Neural cell (in vitro differentiated cells): Measurements from ENCODE around the gene LNX1. TPM values are rescaled to one million over a fixed set of nuclear protein-coding genes. Genes with fewer than 3 reads are reported as not detected.

Experiments used
- H2AFZ ChIP-seq: fragments of 200-600, 300-800 bp; sonication (generic), shearing (Covaris generic); 2 replicates; pipeline ENCODE4 v1.6.0; 2014; ENCODE audit warnings: low read depth, mild to moderate bottlenecking, antibody characterized with exemption, low read length, moderate library complexity
- H3F3A ChIP-seq: fragments of 200-600 bp; shearing (Covaris generic); 2 replicates; pipeline ENCODE4 v1.6.1; 2016; ENCODE audit warnings: mild to moderate bottlenecking, moderate library complexity, mixed read lengths, antibody characterized with exemption, low read length; ENCODE audit not compliant: insufficient read depth, poor library complexity, severe bottlenecking
- H3K27ac ChIP-seq: fragments of 200-600, 300-800 bp; sonication (generic), shearing (Covaris generic); 2 replicates; pipeline ENCODE4 v1.5.1; 2014; ENCODE audit warnings: mild to moderate bottlenecking, low read length, moderate library complexity
- H3K27me3 ChIP-seq: fragments of 300-800, 200-600 bp; sonication (generic), shearing (Covaris generic); 2 replicates; pipeline ENCODE4 v1.6.0; 2014; ENCODE audit warnings: mild to moderate bottlenecking, low read depth, low read length, moderate library complexity; ENCODE audit not compliant: insufficient read depth
- H3K36me3 ChIP-seq: fragments of 300-800, 200-600 bp; sonication (generic), shearing (Covaris generic); 2 replicates; pipeline ENCODE4 v1.5.1; 2014; ENCODE audit warnings: mild to moderate bottlenecking, antibody characterized with exemption, low read length, moderate library complexity; ENCODE audit not compliant: insufficient read depth
- H3K4me2 ChIP-seq: fragments of 300-800, 200-600 bp; sonication (generic), shearing (Covaris generic); 2 replicates; pipeline ENCODE4 v1.6.0; 2014; ENCODE audit warnings: mild to moderate bottlenecking, low read length
- H3K4me3 ChIP-seq: fragments of 300-800, 200-600 bp; sonication (generic), shearing (Covaris generic); 2 replicates; pipeline ENCODE4 v1.5.1; 2014; ENCODE audit warnings: mild to moderate bottlenecking, low read length, moderate library complexity
- H3K79me2 ChIP-seq: fragments of 200-600 bp; shearing (Covaris generic); replicated peaks from 2 replicates; pipeline ENCODE4 v1.6.0; 2014; ENCODE audit warnings: mild to moderate bottlenecking, low read length, moderate library complexity; ENCODE audit not compliant: insufficient read depth
- H3K9ac ChIP-seq: fragments of 300-800, 200-600 bp; sonication (generic), shearing (Covaris generic); 2 replicates; pipeline ENCODE4 v1.6.1; 2016; ENCODE audit warnings: mild to moderate bottlenecking, low read length, mixed read lengths
- H3K9me2 ChIP-seq: fragments of 200-600 bp; shearing (Covaris generic); 2 replicates; pipeline ENCODE4 v1.6.1; 2016; ENCODE audit warnings: mild to moderate bottlenecking, low read length, mixed read lengths; ENCODE audit not compliant: insufficient read depth
- H3K9me3 ChIP-seq: fragments of 200-600, 300-800 bp; sonication (generic), shearing (Covaris generic); 2 replicates; pipeline ENCODE4 v1.6.1; 2016; ENCODE audit warnings: mild to moderate bottlenecking, mixed run types, low read length, moderate library complexity, mixed read lengths
- H4K20me1 ChIP-seq: fragments of 200-600 bp; shearing (Covaris generic); 2 replicates; pipeline ENCODE4 v1.6.1; 2016; ENCODE audit warnings: mild to moderate bottlenecking, mixed run types; ENCODE audit not compliant: insufficient read depth
- CTCF ChIP-seq: fragments of 450-650 bp; IDR thresholded peaks from 2 replicates; pipeline ENCODE4 v1.5.1; 2014; ENCODE audit warnings: antibody characterized with exemption, mild to moderate bottlenecking, moderate library complexity; ENCODE audit not compliant: poor library complexity, severe bottlenecking
- EP300 ChIP-seq: fragments of 450-650 bp; conservative IDR thresholded peaks from 2 replicates; pipeline ENCODE4 v1.6.1; 2014; ENCODE audit warnings: antibody characterized with exemption, mild to moderate bottlenecking, moderate library complexity; ENCODE audit not compliant: poor library complexity, severe bottlenecking
- EZH2 ChIP-seq: fragments of 200-600, 300-800 bp; shearing (Covaris generic), sonication (generic); IDR thresholded peaks from 2 replicates; pipeline ENCODE4 v1.6.1; 2014; ENCODE audit warnings: antibody characterized with exemption, low read length, borderline replicate concordance, mild to moderate bottlenecking; ENCODE audit not compliant: insufficient read depth, poor library complexity, severe bottlenecking
- MXI1 ChIP-seq: fragments of 450-650 bp; conservative IDR thresholded peaks from 2 replicates; pipeline ENCODE4 v1.6.1; 2014; ENCODE audit warnings: antibody characterized with exemption, mild to moderate bottlenecking; ENCODE audit not compliant: poor library complexity, severe bottlenecking
- POLR2AphosphoS5 ChIP-seq: IDR thresholded peaks from 2 replicates; pipeline ENCODE4 v1.6.1; 2012
- RAD21 ChIP-seq: fragments of 450-650 bp; conservative IDR thresholded peaks from 2 replicates; pipeline ENCODE4 v1.6.1; 2014; ENCODE audit warnings: antibody characterized with exemption, mild to moderate bottlenecking, moderate library complexity
- REST ChIP-seq: IDR thresholded peaks from 2 replicates; pipeline ENCODE4 v1.6.1; 2012; ENCODE audit warnings: borderline replicate concordance
- SMC3 ChIP-seq: fragments of 450-650 bp; conservative IDR thresholded peaks from 2 replicates; pipeline ENCODE4 v1.6.1; 2014; ENCODE audit warnings: antibody characterized with exemption, mild to moderate bottlenecking, moderate library complexity; ENCODE audit not compliant: poor library complexity
- TAF1 ChIP-seq: IDR thresholded peaks from 2 replicates; pipeline ENCODE4 v1.6.1; 2012; ENCODE audit warnings: low read depth
- polyA plus RNA-seq: library from polyadenylated mRNA; depleted of rRNA; stranded (reverse); fragments of >200 nt; gene quantifications from 2 replicates; pipeline ENCODE4 v1.2.3, GENCODE V29; 2014

LNX1 gene
- polyA plus RNA-seq, 1 donor from 2014 or later: 3.4 TPM

- Histone ChIP-seq H3K4me3 (no peak overlapping the region), H3K27ac (no peak overlapping the region), H3K4me2 (no peak overlapping the region), H2AFZ (no peak overlapping the region), H3K9me2 (no peaks in the 10 kb centered on the region), H3K79me2 (no peaks in the 10 kb centered on the region), H3K36me3 (peaks cover 10% of the 10 kb centered on the region), H3K27me3 (no peaks in the 10 kb centered on the region), H3F3A (no peaks in the 10 kb centered on the region), H4K20me1 (no peaks in the 10 kb centered on the region), H3K9me3 (no peaks in the 10 kb centered on the region), H3K9ac (no peak overlapping the region)
- no peak for TF ChIP-seq CTCF
- TF ChIP-seq SMC3: no peak
- no peak for TF ChIP-seq TAF1
- TF ChIP-seq EZH2: no peak
- TF ChIP-seq REST: no peak
- TF ChIP-seq POLR2AphosphoS5: no peak
- no peak for TF ChIP-seq EP300
- TF ChIP-seq MXI1: no peak
- TF ChIP-seq RAD21: no peak
Observed at GRCh38 chr4:53461244-53461643, 130.0 kb downstream of the LNX1 start.

- Histone ChIP-seq H3F3A (no peaks in the 10 kb centered on the region), H3K9me3 (no peaks in the 10 kb centered on the region), H3K9me2 (no peaks in the 10 kb centered on the region), H3K4me2 (no peak overlapping the region), H3K36me3 (peaks cover 18% of the 10 kb centered on the region), H4K20me1 (no peaks in the 10 kb centered on the region), H2AFZ (no peak overlapping the region), H3K4me3 (no peak overlapping the region), H3K27me3 (no peaks in the 10 kb centered on the region), H3K9ac (no peak overlapping the region), H3K27ac (no peak overlapping the region), H3K79me2 (no peaks in the 10 kb centered on the region)
- TF ChIP-seq REST: no peak
- TF ChIP-seq SMC3: no peak
- TF ChIP-seq POLR2AphosphoS5: no peak
- no peak for TF ChIP-seq EZH2
- no peak for TF ChIP-seq CTCF
- TF ChIP-seq TAF1: no peak
- no peak for TF ChIP-seq RAD21
- TF ChIP-seq MXI1: no peak
- TF ChIP-seq EP300: no peak
Observed at GRCh38 chr4:53459548-53459947, 131.7 kb downstream of the LNX1 start.
